GM21717 (cell line): Measurements from ENCODE around the gene MRAP2.
"Not testable (repeated sequence)": the region's sequence is repeated elsewhere in the genome, so short reads cannot be mapped to it uniquely, and the experiment has no call there.

Experiments
- ATAC-seq: cut with Tn5 transposase; IDR thresholded peaks from one replicate; pipeline ENCODE4 v1.9.1; 2021; ENCODE audit warnings: mild to moderate bottlenecking, moderate library complexity; ENCODE audit not compliant: unreplicated experiment

Gene MRAP2

DNA sequence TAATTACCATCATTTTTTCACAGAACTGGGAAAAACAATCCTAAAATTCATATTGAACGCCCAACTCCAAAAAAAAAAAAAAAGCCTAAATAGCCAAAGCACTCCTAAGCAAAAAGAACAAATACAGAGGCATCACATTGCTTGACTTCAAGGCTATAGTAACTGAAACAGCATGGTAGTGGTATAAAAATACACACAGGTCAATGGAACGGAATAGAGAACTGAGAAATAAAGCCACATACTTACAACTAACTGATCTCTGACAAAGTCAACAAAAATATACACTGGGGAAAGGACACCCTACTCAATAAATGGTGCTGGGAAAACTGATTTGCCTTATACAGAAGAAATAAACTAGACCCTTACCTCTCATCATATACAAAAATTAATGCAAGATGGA is 89.6 kb downstream of the MRAP2 start:
- ATAC-seq, result no peak

DNA sequence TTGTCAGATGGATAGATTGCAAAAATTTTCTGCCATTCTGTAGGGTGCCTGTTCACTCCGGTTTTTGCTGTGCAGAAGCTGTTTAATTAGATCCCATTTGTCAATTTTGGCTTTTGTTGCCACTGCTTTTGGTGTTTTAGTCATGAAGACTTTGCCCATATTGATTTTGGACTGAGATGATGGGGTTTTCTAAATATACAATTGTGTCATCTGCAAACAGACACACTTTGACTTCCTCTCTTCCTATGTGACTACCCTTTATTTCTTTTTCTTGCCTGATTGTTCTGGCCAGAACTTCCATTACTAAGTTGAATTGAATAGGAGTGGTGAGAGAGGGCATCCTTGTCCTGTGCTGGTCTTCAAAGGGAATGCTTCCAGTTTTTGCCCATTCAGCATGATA is 96.0 kb downstream of the MRAP2 start:
- not testable (repeated sequence) for ATAC-seq

DNA sequence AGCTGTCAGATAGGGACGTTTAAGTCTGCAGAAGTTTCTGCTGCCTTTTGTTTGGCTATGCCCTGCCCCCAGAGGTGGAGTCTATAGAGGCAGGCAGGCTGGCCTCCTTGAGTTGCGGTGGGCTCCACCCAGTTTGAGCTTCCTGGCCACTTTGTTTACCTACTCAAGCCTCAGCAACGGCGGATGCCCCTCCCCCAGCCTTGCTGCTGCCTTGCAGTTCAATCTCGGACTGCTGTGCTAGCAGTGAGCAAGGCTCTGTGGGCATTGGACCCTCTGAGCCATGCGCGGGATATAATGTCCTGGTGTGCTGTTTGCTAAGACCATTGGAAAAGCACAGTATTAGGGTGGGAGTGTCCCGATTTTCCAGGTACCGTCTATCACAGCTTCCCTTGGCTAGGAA is 99.8 kb downstream of the MRAP2 start:
- not testable (repeated sequence) for ATAC-seq

DNA sequence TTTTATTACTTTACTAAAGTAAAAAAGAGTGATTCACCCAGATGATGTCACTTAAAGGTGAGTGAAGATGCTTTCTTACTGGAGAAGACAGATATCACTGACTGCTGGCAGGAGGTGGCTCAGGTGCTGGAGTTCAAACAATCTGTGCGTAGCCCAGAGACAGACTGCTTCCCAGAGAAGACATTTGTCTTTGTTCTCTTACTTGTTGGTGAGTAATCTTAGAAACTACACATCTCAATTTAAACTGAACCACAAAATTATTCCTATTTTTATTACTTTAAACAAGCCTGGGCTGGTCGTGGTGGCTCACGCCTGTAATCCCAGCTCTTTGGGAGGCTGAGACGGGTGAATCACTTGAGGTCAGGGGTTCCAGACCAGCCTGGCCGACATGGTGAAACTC is 101.7 kb downstream of the MRAP2 start:
- no peak for ATAC-seq

DNA sequence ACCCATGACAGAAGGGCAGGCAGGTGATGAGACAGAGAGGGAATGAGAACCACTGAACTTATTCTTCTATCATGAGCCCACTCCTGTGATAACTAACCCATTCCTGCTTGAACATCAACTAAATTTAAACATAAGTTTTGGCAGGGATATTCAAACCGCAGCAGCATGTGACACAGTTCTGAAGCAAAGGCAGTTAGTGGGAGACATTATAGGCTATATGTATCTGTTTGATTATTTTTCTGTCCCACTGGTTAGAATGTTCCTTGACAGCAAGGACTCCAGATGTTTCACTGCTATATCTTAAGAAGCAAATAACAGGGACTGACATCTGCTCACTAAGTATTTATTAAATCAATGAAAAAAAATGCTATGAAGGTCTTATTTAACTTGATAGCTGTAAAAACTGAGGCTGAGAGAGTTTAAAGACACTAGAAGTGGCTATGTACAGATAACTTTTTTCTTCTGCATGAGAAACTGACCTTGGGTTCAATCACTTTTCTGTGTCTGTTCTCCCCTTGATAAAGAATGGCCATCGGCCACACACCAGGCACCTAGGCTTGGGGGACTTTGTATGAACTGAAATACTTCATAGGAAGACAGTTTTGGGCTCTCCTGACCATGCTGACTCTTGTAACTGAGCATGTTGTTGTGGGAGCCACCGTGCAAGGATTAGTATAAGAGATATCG is 102.9 kb downstream of the MRAP2 start:
- no peak for ATAC-seq

DNA sequence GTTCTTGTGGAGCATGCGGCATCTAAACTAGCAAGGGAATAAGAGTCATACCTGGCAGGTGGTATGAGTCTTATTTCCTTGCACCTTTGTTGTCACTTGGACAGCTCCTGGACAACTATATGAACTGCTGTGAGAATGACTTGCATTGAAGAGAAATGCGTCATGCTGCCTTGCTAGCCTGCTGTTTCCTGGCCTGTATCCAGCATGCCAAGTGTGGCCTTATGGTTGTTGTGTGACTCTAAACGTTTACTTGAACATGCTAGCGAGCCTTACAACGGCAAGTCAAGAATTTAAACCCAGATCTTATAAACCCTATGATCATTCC is 103.4 kb downstream of the MRAP2 start:
- no peak for ATAC-seq

DNA sequence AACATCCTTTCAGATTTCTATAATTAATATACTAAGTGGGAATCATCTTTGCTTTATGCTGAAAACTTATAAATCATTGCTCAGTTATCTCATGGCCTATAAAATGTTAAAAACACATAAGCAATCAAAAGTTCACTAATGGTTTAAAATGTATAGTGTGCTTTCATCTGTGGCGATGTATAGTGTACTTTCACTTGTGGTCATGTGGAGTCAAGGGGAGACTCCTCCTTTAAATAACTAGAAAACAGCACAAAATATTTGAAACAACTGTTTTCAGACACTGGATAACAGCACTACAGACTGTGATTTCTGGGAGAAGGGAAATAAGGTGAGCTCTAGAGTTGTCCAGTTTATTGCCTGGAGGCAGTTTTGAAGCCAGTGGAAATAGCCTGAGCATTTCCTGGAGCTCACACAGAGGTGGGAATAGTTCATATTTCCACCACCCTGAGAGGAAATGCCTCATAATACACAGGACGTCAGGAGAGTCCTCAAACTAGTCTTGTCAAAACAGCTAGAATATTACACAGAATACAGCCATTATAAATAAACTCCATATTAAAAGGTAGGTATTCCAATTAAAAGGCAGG is 104.5 kb downstream of the MRAP2 start:
- no peak for ATAC-seq

DNA sequence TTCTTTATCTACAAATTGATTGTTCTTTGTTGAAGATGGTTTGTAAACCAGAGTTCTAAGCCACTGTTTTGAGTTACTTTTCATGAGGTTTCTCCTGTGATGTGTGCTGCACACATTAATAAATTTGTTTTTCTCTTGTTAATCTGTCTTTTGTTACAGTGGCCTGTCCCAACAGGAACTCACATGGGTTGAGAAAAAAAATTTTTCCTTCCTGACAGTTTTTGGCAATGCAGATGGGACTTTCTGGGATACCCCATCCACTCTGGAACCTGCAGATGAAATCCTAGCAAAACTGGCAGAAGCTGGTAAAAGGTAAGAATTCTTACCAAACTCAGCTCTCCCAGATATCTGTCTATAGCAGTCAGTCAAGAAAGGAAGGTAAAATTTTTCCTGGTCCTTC is 105.7 kb downstream of the MRAP2 start:
- no peak for ATAC-seq
